Neural cell (in vitro differentiated cells): Measurements from ENCODE around the gene POLR2B. TPM values are rescaled to one million over a fixed set of nuclear protein-coding genes. Genes with fewer than 3 reads are reported as not detected.

Experiments
- H2AFZ ChIP-seq: fragments of 200-600, 300-800 bp; sonication (generic), shearing (Covaris generic); 2 replicates; pipeline ENCODE4 v1.6.0; 2014; ENCODE audit warnings: low read depth, mild to moderate bottlenecking, antibody characterized with exemption, low read length, moderate library complexity
- H3F3A ChIP-seq: fragments of 200-600 bp; shearing (Covaris generic); 2 replicates; pipeline ENCODE4 v1.6.1; 2016; ENCODE audit warnings: mild to moderate bottlenecking, moderate library complexity, mixed read lengths, antibody characterized with exemption, low read length; ENCODE audit not compliant: insufficient read depth, poor library complexity, severe bottlenecking
- H3K27ac ChIP-seq: fragments of 200-600, 300-800 bp; sonication (generic), shearing (Covaris generic); 2 replicates; pipeline ENCODE4 v1.5.1; 2014; ENCODE audit warnings: mild to moderate bottlenecking, low read length, moderate library complexity
- H3K27me3 ChIP-seq: fragments of 300-800, 200-600 bp; sonication (generic), shearing (Covaris generic); 2 replicates; pipeline ENCODE4 v1.6.0; 2014; ENCODE audit warnings: mild to moderate bottlenecking, low read depth, low read length, moderate library complexity; ENCODE audit not compliant: insufficient read depth
- H3K36me3 ChIP-seq: fragments of 300-800, 200-600 bp; sonication (generic), shearing (Covaris generic); 2 replicates; pipeline ENCODE4 v1.5.1; 2014; ENCODE audit warnings: mild to moderate bottlenecking, antibody characterized with exemption, low read length, moderate library complexity; ENCODE audit not compliant: insufficient read depth
- H3K4me2 ChIP-seq: fragments of 300-800, 200-600 bp; sonication (generic), shearing (Covaris generic); 2 replicates; pipeline ENCODE4 v1.6.0; 2014; ENCODE audit warnings: mild to moderate bottlenecking, low read length
- H3K4me3 ChIP-seq: fragments of 300-800, 200-600 bp; sonication (generic), shearing (Covaris generic); 2 replicates; pipeline ENCODE4 v1.5.1; 2014; ENCODE audit warnings: mild to moderate bottlenecking, low read length, moderate library complexity
- H3K79me2 ChIP-seq: fragments of 200-600 bp; shearing (Covaris generic); replicated peaks from 2 replicates; pipeline ENCODE4 v1.6.0; 2014; ENCODE audit warnings: mild to moderate bottlenecking, low read length, moderate library complexity; ENCODE audit not compliant: insufficient read depth
- H3K9ac ChIP-seq: fragments of 300-800, 200-600 bp; sonication (generic), shearing (Covaris generic); 2 replicates; pipeline ENCODE4 v1.6.1; 2016; ENCODE audit warnings: mild to moderate bottlenecking, low read length, mixed read lengths
- H3K9me2 ChIP-seq: fragments of 200-600 bp; shearing (Covaris generic); 2 replicates; pipeline ENCODE4 v1.6.1; 2016; ENCODE audit warnings: mild to moderate bottlenecking, low read length, mixed read lengths; ENCODE audit not compliant: insufficient read depth
- H3K9me3 ChIP-seq: fragments of 200-600, 300-800 bp; sonication (generic), shearing (Covaris generic); 2 replicates; pipeline ENCODE4 v1.6.1; 2016; ENCODE audit warnings: mild to moderate bottlenecking, mixed run types, low read length, moderate library complexity, mixed read lengths
- H4K20me1 ChIP-seq: fragments of 200-600 bp; shearing (Covaris generic); 2 replicates; pipeline ENCODE4 v1.6.1; 2016; ENCODE audit warnings: mild to moderate bottlenecking, mixed run types; ENCODE audit not compliant: insufficient read depth
- EP300 ChIP-seq: fragments of 450-650 bp; conservative IDR thresholded peaks from 2 replicates; pipeline ENCODE4 v1.6.1; 2014; ENCODE audit warnings: antibody characterized with exemption, mild to moderate bottlenecking, moderate library complexity; ENCODE audit not compliant: poor library complexity, severe bottlenecking
- EZH2 ChIP-seq: fragments of 200-600, 300-800 bp; shearing (Covaris generic), sonication (generic); IDR thresholded peaks from 2 replicates; pipeline ENCODE4 v1.6.1; 2014; ENCODE audit warnings: antibody characterized with exemption, low read length, borderline replicate concordance, mild to moderate bottlenecking; ENCODE audit not compliant: insufficient read depth, poor library complexity, severe bottlenecking
- MXI1 ChIP-seq: fragments of 450-650 bp; conservative IDR thresholded peaks from 2 replicates; pipeline ENCODE4 v1.6.1; 2014; ENCODE audit warnings: antibody characterized with exemption, mild to moderate bottlenecking; ENCODE audit not compliant: poor library complexity, severe bottlenecking
- POLR2AphosphoS5 ChIP-seq: IDR thresholded peaks from 2 replicates; pipeline ENCODE4 v1.6.1; 2012
- RAD21 ChIP-seq: fragments of 450-650 bp; conservative IDR thresholded peaks from 2 replicates; pipeline ENCODE4 v1.6.1; 2014; ENCODE audit warnings: antibody characterized with exemption, mild to moderate bottlenecking, moderate library complexity
- SMC3 ChIP-seq: fragments of 450-650 bp; conservative IDR thresholded peaks from 2 replicates; pipeline ENCODE4 v1.6.1; 2014; ENCODE audit warnings: antibody characterized with exemption, mild to moderate bottlenecking, moderate library complexity; ENCODE audit not compliant: poor library complexity
- TAF1 ChIP-seq: IDR thresholded peaks from 2 replicates; pipeline ENCODE4 v1.6.1; 2012; ENCODE audit warnings: low read depth
- polyA plus RNA-seq: library from polyadenylated mRNA; depleted of rRNA; stranded (reverse); fragments of >200 nt; gene quantifications from 2 replicates; pipeline ENCODE4 v1.2.3, GENCODE V29; 2014
- TF ChIP-seq, protein P1 (sequence below): IDR thresholded peaks from 2 replicates; pipeline ENCODE4 v1.6.1; 2012; ENCODE audit warnings: borderline replicate concordance
- TF ChIP-seq, protein P2 (sequence below): fragments of 450-650 bp; IDR thresholded peaks from 2 replicates; pipeline ENCODE4 v1.5.1; 2014; ENCODE audit warnings: antibody characterized with exemption, mild to moderate bottlenecking, moderate library complexity; ENCODE audit not compliant: poor library complexity, severe bottlenecking

Gene POLR2B
- polyA plus RNA-seq, 1 donor from 2014 or later: 300 TPM

DNA sequence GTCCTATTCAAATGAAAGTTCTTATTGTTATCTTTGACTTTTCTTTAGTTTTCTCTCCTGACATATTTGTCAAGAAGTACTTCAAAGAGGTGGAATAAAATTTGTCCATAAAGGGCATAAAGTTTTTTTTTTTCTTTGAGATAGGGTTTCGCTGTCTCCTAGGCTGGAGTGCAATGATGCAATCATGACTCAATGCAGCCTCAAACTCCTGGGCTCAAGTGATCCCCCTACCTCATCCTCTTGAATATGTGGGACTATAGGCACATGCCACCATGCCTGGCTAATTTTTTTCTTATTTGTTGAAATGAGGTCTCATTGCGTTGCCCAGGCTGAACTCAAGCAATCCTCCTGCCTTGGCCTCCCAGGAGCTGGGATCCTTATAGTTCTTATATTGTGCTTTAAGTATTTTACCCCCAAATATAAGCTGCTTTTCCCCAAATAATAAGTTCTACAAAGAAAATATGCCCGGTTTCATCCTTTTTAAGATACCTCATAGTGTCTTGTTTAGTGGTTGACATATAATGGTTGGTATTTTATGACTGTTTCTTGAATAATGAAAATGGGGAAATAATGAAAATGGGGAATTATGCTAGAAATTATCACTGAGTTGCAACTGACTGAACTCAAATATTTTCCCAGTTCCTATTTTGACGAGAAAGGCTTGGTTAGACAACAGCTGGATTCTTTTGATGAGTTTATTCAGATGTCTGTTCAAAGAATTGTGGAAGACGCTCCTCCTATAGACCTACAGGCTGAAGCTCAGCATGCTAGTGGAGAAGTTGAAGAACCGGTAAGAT, 11.6 kb downstream of the POLR2B start:
- no peak overlapping the region for H3K4me2 ChIP-seq
- H3K9ac ChIP-seq: no peak overlapping the region
- no peak overlapping the region for H3K4me3 ChIP-seq
- TF ChIP-seq, protein P1, sequence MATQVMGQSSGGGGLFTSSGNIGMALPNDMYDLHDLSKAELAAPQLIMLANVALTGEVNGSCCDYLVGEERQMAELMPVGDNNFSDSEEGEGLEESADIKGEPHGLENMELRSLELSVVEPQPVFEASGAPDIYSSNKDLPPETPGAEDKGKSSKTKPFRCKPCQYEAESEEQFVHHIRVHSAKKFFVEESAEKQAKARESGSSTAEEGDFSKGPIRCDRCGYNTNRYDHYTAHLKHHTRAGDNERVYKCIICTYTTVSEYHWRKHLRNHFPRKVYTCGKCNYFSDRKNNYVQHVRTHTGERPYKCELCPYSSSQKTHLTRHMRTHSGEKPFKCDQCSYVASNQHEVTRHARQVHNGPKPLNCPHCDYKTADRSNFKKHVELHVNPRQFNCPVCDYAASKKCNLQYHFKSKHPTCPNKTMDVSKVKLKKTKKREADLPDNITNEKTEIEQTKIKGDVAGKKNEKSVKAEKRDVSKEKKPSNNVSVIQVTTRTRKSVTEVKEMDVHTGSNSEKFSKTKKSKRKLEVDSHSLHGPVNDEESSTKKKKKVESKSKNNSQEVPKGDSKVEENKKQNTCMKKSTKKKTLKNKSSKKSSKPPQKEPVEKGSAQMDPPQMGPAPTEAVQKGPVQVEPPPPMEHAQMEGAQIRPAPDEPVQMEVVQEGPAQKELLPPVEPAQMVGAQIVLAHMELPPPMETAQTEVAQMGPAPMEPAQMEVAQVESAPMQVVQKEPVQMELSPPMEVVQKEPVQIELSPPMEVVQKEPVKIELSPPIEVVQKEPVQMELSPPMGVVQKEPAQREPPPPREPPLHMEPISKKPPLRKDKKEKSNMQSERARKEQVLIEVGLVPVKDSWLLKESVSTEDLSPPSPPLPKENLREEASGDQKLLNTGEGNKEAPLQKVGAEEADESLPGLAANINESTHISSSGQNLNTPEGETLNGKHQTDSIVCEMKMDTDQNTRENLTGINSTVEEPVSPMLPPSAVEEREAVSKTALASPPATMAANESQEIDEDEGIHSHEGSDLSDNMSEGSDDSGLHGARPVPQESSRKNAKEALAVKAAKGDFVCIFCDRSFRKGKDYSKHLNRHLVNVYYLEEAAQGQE: no peak
- H3K79me2 ChIP-seq: peaks cover 31% of the 10 kb centered on the region
- H3K9me3 ChIP-seq: no peaks in the 10 kb centered on the region
- no peak overlapping the region for H3K27ac ChIP-seq
- no peaks in the 10 kb centered on the region for H3F3A ChIP-seq
- no peaks in the 10 kb centered on the region for H3K9me2 ChIP-seq
- no peaks in the 10 kb centered on the region for H4K20me1 ChIP-seq
- H2AFZ ChIP-seq: no peak overlapping the region
- H3K27me3 ChIP-seq: no peaks in the 10 kb centered on the region
- peaks cover 10% of the 10 kb centered on the region for H3K36me3 ChIP-seq

DNA sequence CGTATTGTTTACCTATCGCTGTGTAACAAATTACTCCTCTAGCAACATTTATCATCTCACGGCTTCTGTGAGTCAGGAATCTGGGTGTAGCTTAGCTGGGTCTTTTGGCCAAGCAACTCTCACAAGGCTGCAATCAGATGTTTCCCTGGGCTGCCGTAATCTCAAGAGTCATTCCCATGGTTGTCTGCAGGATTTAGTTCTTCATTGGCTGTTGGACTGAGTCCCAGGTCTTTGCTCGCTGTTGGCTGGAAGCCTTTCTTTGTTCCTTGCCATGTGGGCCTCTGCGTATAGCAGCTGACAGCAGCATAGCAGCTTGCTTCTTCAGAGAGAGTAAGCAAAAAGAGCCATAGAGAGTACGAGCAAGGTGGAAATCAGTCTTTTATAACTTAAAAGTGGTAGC, 16.8 kb downstream of the POLR2B start:
- peaks cover 7% of the 10 kb centered on the region for H3K79me2 ChIP-seq
- no peaks in the 10 kb centered on the region for H3K27me3 ChIP-seq
- H4K20me1 ChIP-seq: no peaks in the 10 kb centered on the region
- no peak overlapping the region for H3K27ac ChIP-seq
- H3K4me2 ChIP-seq: no peak overlapping the region
- no peaks in the 10 kb centered on the region for H3F3A ChIP-seq
- peaks cover 4% of the 10 kb centered on the region for H3K36me3 ChIP-seq
- H3K9me2 ChIP-seq: no peaks in the 10 kb centered on the region
- no peak overlapping the region for H3K9ac ChIP-seq
- no peak overlapping the region for H3K4me3 ChIP-seq
- H2AFZ ChIP-seq: no peak overlapping the region
- TF ChIP-seq EP300: no peak
- TF ChIP-seq TAF1: no peak
- no peak for TF ChIP-seq EZH2
- TF ChIP-seq, protein P1: no peak
- no peak for TF ChIP-seq RAD21
- TF ChIP-seq, protein P2, sequence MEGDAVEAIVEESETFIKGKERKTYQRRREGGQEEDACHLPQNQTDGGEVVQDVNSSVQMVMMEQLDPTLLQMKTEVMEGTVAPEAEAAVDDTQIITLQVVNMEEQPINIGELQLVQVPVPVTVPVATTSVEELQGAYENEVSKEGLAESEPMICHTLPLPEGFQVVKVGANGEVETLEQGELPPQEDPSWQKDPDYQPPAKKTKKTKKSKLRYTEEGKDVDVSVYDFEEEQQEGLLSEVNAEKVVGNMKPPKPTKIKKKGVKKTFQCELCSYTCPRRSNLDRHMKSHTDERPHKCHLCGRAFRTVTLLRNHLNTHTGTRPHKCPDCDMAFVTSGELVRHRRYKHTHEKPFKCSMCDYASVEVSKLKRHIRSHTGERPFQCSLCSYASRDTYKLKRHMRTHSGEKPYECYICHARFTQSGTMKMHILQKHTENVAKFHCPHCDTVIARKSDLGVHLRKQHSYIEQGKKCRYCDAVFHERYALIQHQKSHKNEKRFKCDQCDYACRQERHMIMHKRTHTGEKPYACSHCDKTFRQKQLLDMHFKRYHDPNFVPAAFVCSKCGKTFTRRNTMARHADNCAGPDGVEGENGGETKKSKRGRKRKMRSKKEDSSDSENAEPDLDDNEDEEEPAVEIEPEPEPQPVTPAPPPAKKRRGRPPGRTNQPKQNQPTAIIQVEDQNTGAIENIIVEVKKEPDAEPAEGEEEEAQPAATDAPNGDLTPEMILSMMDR: no peak
- no peak for TF ChIP-seq POLR2AphosphoS5
- no peak for TF ChIP-seq MXI1
- TF ChIP-seq SMC3: no peak
- no peaks in the 10 kb centered on the region for H3K9me3 ChIP-seq
